K562 (cell line): ENCODE measurements around the gene IRS2. TPM values are rescaled to one million over a fixed set of nuclear protein-coding genes. Genes with fewer than 3 reads are reported as not detected.

Source experiments
- ATAC-seq: fragments of 200-7000 bp; cut with Tn5 transposase; 3 replicates; pipeline ENCODE4 v1.9.1; 2020; ENCODE audit warnings: moderate library complexity
- BruUV-seq: library from RNA; stranded (reverse); fragments of 400-500 nt; replicated peaks from 2 replicates; lab custom pipeline; 2021; lab: Mats Ljungman, UMichigan
- CTCF ChIA-PET: fragments of 300-600 bp; formaldehyde crosslinking; extraction: SDS; loops from one replicate; lab custom pipeline; 2021; ENCODE audit warnings: low intra/inter-chr PET ratio; lab: Yijun Ruan, JAX
- POLR2A ChIA-PET: fragments of 300-600, 350-650 bp; sonication (Branson Sonifier 250); formaldehyde crosslinking; extraction: SDS; loops from one replicate; lab custom pipeline; 2021; ENCODE audit warnings: antibody characterized with exemption, inconsistent platforms; lab: Yijun Ruan, JAX
- DNase-seq, 4 experiments: peaks; one replicate each; pipeline versions ENCODE4 v3.0.0 to v3.0.0-alpha.2; 2011 to 2018; ENCODE audit warnings: low spot score in 3 of 4, mixed read lengths in 3 of 4; ENCODE audit errors: extremely low read depth in 1 of 4
- FAIRE-seq: peaks from 2 replicates; lab custom pipeline; 2011; peaks lifted over from hg19 to GRCh38; lab: Jason Lieb, UNC
- H2AFZ ChIP-seq: 2 replicates; pipeline ENCODE4 v1.6.0; 2011; ENCODE audit warnings: low read depth, low read length, control low read depth, inconsistent platforms
- H3K27ac ChIP-seq: fragments of 200-600 bp; 3 replicates; pipeline ENCODE4 v1.8.0; 2011; ENCODE audit warnings: low read depth, mild to moderate bottlenecking, control low read depth, inconsistent platforms, low read length, moderate library complexity, mixed read lengths; ENCODE audit errors: extremely low read depth
- H3K27me3 ChIP-seq, 2 experiments: fragments of 300-600 bp in 1 of 2; 2 replicates in 1 of 2; 3 replicates in 1 of 2; pipeline versions ENCODE4 v1.6.0 to v1.8.0; 2011; ENCODE audit warnings: inconsistent platforms in 2 of 2, low read length in 2 of 2, mild to moderate bottlenecking in 1 of 2, mixed read lengths in 1 of 2, moderate library complexity in 1 of 2; ENCODE audit not compliant: control insufficient read depth in 2 of 2, insufficient read depth in 2 of 2
- H3K36me3 ChIP-seq: fragments of 300-600 bp; 3 replicates; pipeline ENCODE4 v1.8.0; 2011; ENCODE audit warnings: mild to moderate bottlenecking, low read length, inconsistent platforms; ENCODE audit not compliant: control insufficient read depth, insufficient read depth
- H3K4me1 ChIP-seq, 2 experiments: fragments of 200-600 bp in 1 of 2; replicated peaks in 1 of 2; 2 replicates in 1 of 2; 3 replicates in 1 of 2; pipeline versions ENCODE4 v1.5.1 to v1.8.0; 2011; ENCODE audit warnings: inconsistent platforms in 2 of 2, low read length in 2 of 2, mild to moderate bottlenecking in 1 of 2, mixed read lengths in 1 of 2, moderate library complexity in 1 of 2; ENCODE audit not compliant: control insufficient read depth in 2 of 2, insufficient read depth in 2 of 2
- H3K4me2 ChIP-seq: 2 replicates; pipeline ENCODE4 v1.6.1; 2011; ENCODE audit warnings: low read length, control low read depth, inconsistent platforms, mixed read lengths; ENCODE audit not compliant: insufficient read depth
- H3K4me3 ChIP-seq: fragments of 200-600 bp; sonication (generic), shearing (Covaris generic); 2 replicates; pipeline ENCODE4 v1.5.1; 2016; ENCODE audit warnings: control low read depth, inconsistent platforms
- H3K79me2 ChIP-seq: fragments of 200-600 bp; 3 replicates; pipeline ENCODE4 v1.8.0; 2011; ENCODE audit warnings: low read length, inconsistent platforms; ENCODE audit not compliant: control insufficient read depth, insufficient read depth
- H3K9ac ChIP-seq, 2 experiments: 2 replicates each; pipeline versions ENCODE4 v1.6.0 to v1.6.1; 2011; ENCODE audit warnings: low read depth in 2 of 2, low read length in 2 of 2, control low read depth in 1 of 2, inconsistent platforms in 1 of 2, mild to moderate bottlenecking in 1 of 2, mixed read lengths in 1 of 2; ENCODE audit not compliant: insufficient read depth in 1 of 2
- H3K9me1 ChIP-seq: one replicate; pipeline ENCODE4 v1.6.0; 2011; ENCODE audit warnings: inconsistent platforms, mild to moderate bottlenecking, low read length, moderate library complexity; ENCODE audit not compliant: control insufficient read depth, insufficient read depth
- H3K9me3 ChIP-seq: replicated peaks from 2 replicates; pipeline ENCODE4 v1.5.1; 2011; ENCODE audit warnings: low read depth, low read length, inconsistent platforms; ENCODE audit not compliant: control insufficient read depth, insufficient read depth
- H4K20me1 ChIP-seq: replicated peaks from 2 replicates; pipeline ENCODE4 v1.6.1; 2011; ENCODE audit warnings: low read length, inconsistent platforms, mixed read lengths; ENCODE audit not compliant: control insufficient read depth, insufficient read depth
- C11orf30 ChIP-seq: fragments of 450-650 bp; IDR thresholded peaks from 2 replicates; pipeline ENCODE4 v1.6.1; 2016; ENCODE audit warnings: low read depth, mild to moderate bottlenecking
- EHMT2 ChIP-seq: fragments of 450-650 bp; IDR thresholded peaks from 2 replicates; pipeline ENCODE4 v1.6.1; 2018; ENCODE audit warnings: antibody characterized with exemption
- ESRRA ChIP-seq: fragments of 450-650 bp; IDR thresholded peaks from 2 replicates; pipeline ENCODE4 v1.6.1; 2014; ENCODE audit warnings: low read depth, mild to moderate bottlenecking, moderate library complexity, borderline replicate concordance
- GTF2B ChIP-seq: IDR thresholded peaks from 2 replicates; pipeline ENCODE4 v1.6.1; 2011; ENCODE audit not compliant: insufficient read length; ENCODE audit errors: extremely low read depth
- JUND ChIP-seq, 2 experiments: IDR thresholded peaks; 2 replicates in 1 of 2; 3 replicates in 1 of 2; pipeline ENCODE4 v1.6.1; 2011; ENCODE audit warnings: borderline replicate concordance in 2 of 2, low read depth in 2 of 2, low read length in 2 of 2, improper control_type of control experiment in 1 of 2, missing biosample characterization in 1 of 2, missing genetic modification characterization in 1 of 2, missing genetic modification reagents in 1 of 2
- MAFF ChIP-seq: IDR thresholded peaks from 2 replicates; pipeline ENCODE4 v1.6.1; 2012; ENCODE audit warnings: low read length, improper control_type of control experiment
- MAFG ChIP-seq: fragments of 450-650 bp; conservative IDR thresholded peaks from 2 replicates; pipeline ENCODE4 v1.6.1; 2016; ENCODE audit warnings: missing genetic modification characterization, missing compliant biosample characterization
- MTF1 ChIP-seq: fragments of 250-450 bp; sonication (Bioruptor Pico); IDR thresholded peaks from 2 replicates; pipeline ENCODE4 v1.9.0; 2021; ENCODE audit warnings: moderate library complexity, mild to moderate bottlenecking, inconsistent platforms, borderline replicate concordance
- NFE2 ChIP-seq: IDR thresholded peaks from 2 replicates; pipeline ENCODE4 v1.6.1; 2014; ENCODE audit warnings: antibody characterized with exemption, low read depth
- TAF7 ChIP-seq: fragments of 450-650 bp; IDR thresholded peaks from 2 replicates; pipeline ENCODE4 v1.6.1; 2016; ENCODE audit warnings: missing genetic modification characterization, missing compliant biosample characterization
- ZBTB8A ChIP-seq: fragments of 450-650 bp; IDR thresholded peaks from 2 replicates; pipeline ENCODE4 v1.6.1; 2018; ENCODE audit warnings: mild to moderate bottlenecking, moderate library complexity; ENCODE audit not compliant: partially characterized antibody
- ZNF124 ChIP-seq: sonication (generic); formaldehyde crosslinking; IDR thresholded peaks from 2 replicates; pipeline ENCODE4 v1.8.1; 2022; ENCODE audit warnings: missing genetic modification reagents
- ZNF316 ChIP-seq: fragments of 450-650 bp; IDR thresholded peaks from 2 replicates; pipeline ENCODE4 v1.6.1; 2016
- WGBS: fragments of 100-300 bp; shearing (Covaris generic); methylation state at CpG from one replicate; pipeline ENCODE4 v1.1.6; 2016; ENCODE audit warnings: low coverage, mixed read lengths; ENCODE audit not compliant: insufficient coverage; ENCODE audit errors: missing lambda C conversion rate; 5-methylcytosine and 5-hydroxymethylcytosine counted together
- in situ Hi-C: fragments of 300-500 bp; cut with MboI; formaldehyde crosslinking; loops from 4 replicates; pipeline ENCODE4 v1.15.0; 2018; ENCODE audit warnings: inconsistent platforms, mixed read lengths
- intact Hi-C: fragments of 100-400 bp; cut with micrococcal nuclease; formaldehyde crosslinking; loops from 2 replicates; pipeline ENCODE4 v1.14.2; 2022
- polyA plus RNA-seq, 8 experiments: library from polyadenylated mRNA; depleted of rRNA in 4 of 8; stranded (reverse) in 5 of 8; unstranded in 3 of 8; fragments of >200 nt; fragmentation: Nextera tagmentation in 2 of 8; fragmentation: Illumina TruSeq in 1 of 8; extraction: Ambion mirVana in 2 of 8; extraction: Trizol in 1 of 8; gene quantifications; 2 replicates each; pipeline versions ENCODE4 v1.2.1 to v1.2.3, GENCODE V29; 2011 to 2014; ENCODE audit warnings: inconsistent platforms in 1 of 8, missing spikeins in 1 of 8
- total RNA-seq, 7 experiments: library from RNA; depleted of rRNA in 6 of 7; stranded (reverse); fragments of >200 nt in 6 of 7; fragmentation: Illumina TruSeq in 2 of 7; extraction: Trizol in 2 of 7; gene quantifications; 2 replicates each; pipeline versions ENCODE4 v1.2.1 to v1.2.3, GENCODE V29; 2011 to 2021; ENCODE audit warnings: low replicate concordance in 1 of 7

The IRS2 gene
- total and polyA plus RNA-seq, 9 of the 15 experiments (the other 6 are each of a cell fraction or from before 2014, with no cell fraction given) = 0.36 to 4.6 (median 0.63) TPM

- POLR2A ChIA-PET = no interaction called here
- CTCF ChIA-PET = no interaction called here
- H3K9me3 ChIP-seq = no peaks in the 10 kb centered on the region; the same call in 1 of the 2 replicates
- H3K9ac ChIP-seq = no peak overlapping the region
- no peak overlapping the region for H3K4me2 ChIP-seq
- H3K4me3 ChIP-seq = no peak overlapping the region
- TF ChIP-seq ZNF124 (CRISPR knock-in tag) (no peak), ZBTB8A (no peak), TAF7 (tag) (no peak)
- H3K27me3 ChIP-seq = peaks cover 6 to 30% of the 10 kb centered on the region in 2 experiments; a peak in 3 of 5 replicates
- BruUV-seq = no TSS peak
- DNase-seq = no peak
- no peaks in the 10 kb centered on the region for H4K20me1 ChIP-seq
- no peaks in the 10 kb centered on the region for H3K4me1 ChIP-seq
- WGBS = 0% methylated on average over 1 of the region's 1 CpG
- H3K27ac ChIP-seq = no peak overlapping the region
- in situ Hi-C loops = no loop called here
- no peaks in the 10 kb centered on the region for H3K36me3 ChIP-seq
- no peak overlapping the region for H2AFZ ChIP-seq
- intact Hi-C loops = no loop called here
- no peaks in the 10 kb centered on the region for H3K9me1 ChIP-seq
- H3K79me2 ChIP-seq = no peaks in the 10 kb centered on the region
- no peak for ATAC-seq
- FAIRE-seq = no peak
Observed at GRCh38 chr13:109803825-109804224, 17.4 kb upstream of the IRS2 start.

GRCh38 chr13:109802936-109803335 is 16.6 kb upstream of the IRS2 start:
- TF ChIP-seq MAFF (peak; percentile 25; the same call in 1 of the 2 replicates), NFE2 (peak; percentile 67), JUND (IDR thresholded peaks at IDR 0.05; ENCODE audit: borderline replicate concordance, low read depth, low read length) (0 out of 2 replicates have a peak, but pooled peaks have one; percentile 41), JUND (tag; IDR thresholded peaks at IDR 0.05; ENCODE audit: borderline replicate concordance, low read depth, low read length) (no peak), GTF2B (no peak), EHMT2 (peak; percentile 57; the same call in 1 of the 2 replicates), C11orf30 (peak; percentile 78), MTF1 (CRISPR knock-in tag) (no peak), MAFG (peak; percentile 73), ZNF316 (peak; percentile 86), ESRRA (no peak)
- FAIRE-seq = peak; percentile 75
- no peaks in the 10 kb centered on the region for H3K36me3 ChIP-seq
- H3K79me2 ChIP-seq = no peaks in the 10 kb centered on the region
- no peaks in the 10 kb centered on the region for H3K4me1 ChIP-seq
- H3K4me2 ChIP-seq = no peak overlapping the region
- intact Hi-C loops (no loop called here), in situ Hi-C loops (no loop called here)
- H2AFZ ChIP-seq = no peak overlapping the region
- H4K20me1 ChIP-seq = no peaks in the 10 kb centered on the region
- BruUV-seq = no TSS peak
- CTCF ChIA-PET = no interaction called here
- DNase-seq = no peak
- no peaks in the 10 kb centered on the region for H3K9me3 ChIP-seq
- ATAC-seq = peak; percentile 70
- H3K9ac ChIP-seq = no peak overlapping the region
- H3K27ac ChIP-seq = no peak overlapping the region
- peaks cover 6 to 25% of the 10 kb centered on the region in 2 experiments; a peak in 3 of 5 replicates for H3K27me3 ChIP-seq
- 0% methylated on average over 4 of the region's 4 CpGs for WGBS
- POLR2A ChIA-PET = interaction anchor here (0.8 kb wide), 1 partner anchor 13 kb away, joined by 3 read pairs; no protein-coding TSS in a partner anchor
- no peaks in the 10 kb centered on the region for H3K9me1 ChIP-seq
- no peak overlapping the region for H3K4me3 ChIP-seq
